Suppressor macrophage treated with lipopolysaccharide for 4 hours (primary cell): ENCODE results near the gene GPR17.

ENCODE experiments used
- DNase-seq: peaks from one replicate; pipeline ENCODE4 v3.0.0-alpha.2; 2020

GPR17 gene

GRCh38 chr2:127700527-127701192, 54.7 kb downstream of the GPR17 start:
- peak; percentile 94 for DNase-seq

DNA sequence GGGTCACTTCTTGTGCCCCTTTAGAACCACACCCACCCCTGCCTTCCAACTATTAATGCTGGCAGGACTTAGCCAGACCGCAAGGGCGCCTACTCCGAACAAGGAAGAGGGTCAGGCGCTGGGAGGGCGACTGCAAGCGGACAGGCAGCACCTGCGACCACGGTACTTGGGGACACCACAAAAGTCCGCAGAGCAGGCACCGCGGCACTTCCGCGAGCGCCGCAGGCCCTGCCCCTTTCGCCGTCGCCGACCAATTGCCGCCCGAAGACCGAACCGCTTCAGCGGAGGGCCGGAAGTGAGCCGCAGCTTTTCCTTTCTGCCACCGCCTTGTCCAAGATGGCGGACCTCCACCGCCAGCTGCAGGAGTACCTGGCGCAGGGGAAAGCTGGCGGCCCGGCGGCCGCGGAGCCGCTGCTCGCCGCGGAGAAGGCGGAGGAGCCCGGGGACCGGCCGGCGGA, 55.3 kb downstream of the GPR17 start, which contains the start of gene SFT2D3:
TSS of gene SFT2D3 (plus strand) at position 305 of the 458 bp plus-strand sequence. CDS start at position 337, 32 bp downstream.
- DNase-seq = peak; percentile 93

DNA sequence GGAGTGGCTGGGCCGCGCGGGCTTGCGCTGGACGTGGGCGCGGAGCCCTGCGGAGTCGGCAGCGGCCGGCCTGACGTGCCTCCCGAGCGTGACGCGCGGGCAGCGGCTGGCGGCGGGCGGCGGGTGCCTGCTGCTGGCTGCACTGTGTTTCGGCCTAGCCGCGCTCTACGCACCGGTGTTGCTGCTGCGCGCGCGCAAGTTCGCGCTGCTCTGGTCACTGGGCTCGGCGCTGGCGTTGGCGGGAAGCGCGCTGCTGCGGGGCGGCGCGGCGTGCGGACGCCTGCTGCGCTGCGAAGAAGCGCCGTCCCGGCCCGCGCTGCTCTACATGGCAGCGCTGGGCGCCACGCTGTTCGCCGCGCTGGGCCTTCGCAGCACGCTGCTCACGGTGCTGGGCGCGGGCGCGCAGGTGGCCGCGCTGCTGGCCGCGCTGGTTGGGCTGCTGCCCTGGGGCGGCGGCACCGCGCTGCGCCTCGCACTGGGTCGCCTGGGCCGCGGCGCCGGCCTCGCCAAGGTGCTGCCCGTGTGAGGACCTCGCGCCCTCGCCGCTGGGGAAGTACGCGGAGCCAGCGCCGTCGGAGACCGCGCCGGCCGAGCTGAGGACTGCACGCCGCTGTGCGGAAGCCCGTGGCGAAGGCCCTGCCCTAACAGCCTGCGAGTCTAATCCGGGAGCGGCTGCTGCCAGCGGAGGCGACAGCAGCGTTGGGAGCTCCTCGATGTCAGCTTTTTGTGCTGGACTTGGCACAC, 55.9 kb downstream of the GPR17 start:
- peak; percentile 87 for DNase-seq
